Stimulated activated CD4-positive, alpha-beta T cell treated with anti-CD3 and anti-CD28 coated beads, Interleukin-2, amount 100 ng/mL, for 4 hours (primary cell): ENCODE data around the gene IRF5.
"Not testable (repeated sequence)": the region's sequence is repeated elsewhere in the genome, so short reads cannot be mapped to it uniquely, and the experiment has no call there.

Source experiments
- DNase-seq: peaks from one replicate; pipeline ENCODE4 v3.0.0-alpha.2; 2020; ENCODE audit warnings: low read depth

The IRF5 gene

DNA sequence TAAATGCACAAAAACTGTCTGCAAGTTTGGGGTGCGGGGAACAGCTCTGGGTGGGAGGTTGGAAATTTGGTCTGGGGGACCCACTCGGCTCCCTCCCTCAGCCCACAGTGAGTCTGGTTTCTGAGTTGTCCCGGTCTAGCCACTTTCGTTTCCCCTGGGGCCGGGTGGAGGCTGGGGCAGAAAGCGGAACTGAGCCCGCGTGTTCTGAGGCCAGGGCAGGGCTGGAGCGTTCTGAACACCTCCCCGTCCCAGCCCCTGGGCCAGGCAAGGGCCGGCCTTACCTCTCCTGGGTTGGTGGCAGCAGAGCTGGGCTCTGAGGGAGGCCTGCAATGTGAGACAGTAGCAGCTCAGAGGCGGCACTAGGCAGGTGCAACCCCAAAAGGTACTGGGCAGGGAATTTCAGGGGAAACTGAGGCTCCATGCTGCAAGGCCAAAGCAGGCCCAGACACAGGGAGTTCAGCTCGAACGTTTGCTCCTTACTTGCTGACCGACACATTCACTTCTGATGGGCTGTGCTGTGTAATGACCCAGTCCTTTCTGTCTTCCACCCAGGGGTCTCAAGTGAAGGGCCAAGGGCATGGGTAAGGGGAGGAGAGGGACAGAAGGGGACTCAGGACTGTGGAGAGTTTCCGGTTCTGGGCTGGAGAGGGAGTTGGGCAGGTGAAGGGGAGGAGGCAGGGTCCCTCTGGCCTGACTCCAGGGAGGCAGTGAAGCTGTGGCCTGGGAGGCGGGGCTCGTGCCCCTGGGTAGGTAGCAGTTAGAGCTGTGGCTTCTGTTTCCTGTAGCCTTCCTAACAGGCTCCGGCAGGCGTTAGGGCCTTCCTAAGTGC is 3.0 kb downstream of the IRF5 start:
- DNase-seq: no peak

DNA sequence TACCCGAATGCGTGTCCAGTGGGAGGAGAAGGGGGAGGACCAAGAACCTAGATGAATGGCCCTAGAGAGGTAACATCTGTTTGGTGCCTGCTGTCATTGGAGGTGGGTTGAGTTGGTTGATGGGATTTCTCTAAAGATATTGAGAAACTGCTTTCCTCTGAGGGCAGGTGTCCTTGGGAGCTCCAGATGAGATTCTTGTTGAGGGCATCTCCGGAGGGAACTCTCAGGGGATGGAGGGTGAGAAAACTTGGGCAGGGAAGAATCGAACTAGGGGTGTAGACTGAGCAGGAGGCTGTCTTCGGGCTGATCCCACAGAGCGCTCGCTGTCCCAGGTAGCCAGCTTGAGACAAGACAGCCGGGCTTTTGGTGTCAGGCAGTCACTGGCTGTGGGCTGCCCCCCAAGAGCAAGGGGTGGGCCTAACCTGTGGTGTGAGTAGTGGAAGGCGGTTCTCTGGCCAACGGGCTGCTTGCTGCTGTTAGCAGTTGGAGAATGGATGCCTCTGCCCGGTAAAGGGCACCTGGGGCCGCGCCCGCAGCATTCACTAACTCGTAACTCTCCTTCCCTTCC is 3.7 kb downstream of the IRF5 start:
- no peak for DNase-seq

DNA sequence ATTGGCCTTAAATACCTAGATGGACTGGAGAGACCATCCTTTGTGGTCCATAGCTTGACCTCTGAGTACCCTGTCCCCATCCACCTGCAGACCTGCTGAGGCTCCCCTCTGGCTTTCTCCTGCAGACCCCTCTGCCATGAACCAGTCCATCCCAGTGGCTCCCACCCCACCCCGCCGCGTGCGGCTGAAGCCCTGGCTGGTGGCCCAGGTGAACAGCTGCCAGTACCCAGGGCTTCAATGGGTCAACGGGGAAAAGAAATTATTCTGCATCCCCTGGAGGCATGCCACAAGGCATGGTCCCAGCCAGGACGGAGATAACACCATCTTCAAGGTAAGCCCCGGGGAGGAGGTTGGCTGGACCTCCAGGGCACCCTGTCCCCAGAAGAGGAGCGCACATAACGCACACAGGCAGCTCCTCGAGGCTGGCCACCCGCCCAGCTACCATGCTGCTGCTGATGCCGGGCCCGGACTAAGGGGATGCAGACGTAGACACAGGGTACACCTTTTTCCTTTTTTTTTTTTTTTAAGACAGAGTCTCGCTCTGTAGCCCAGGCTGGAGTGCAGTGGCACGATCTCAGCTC is 4.3 kb downstream of the IRF5 start:
- no peak for DNase-seq

DNA sequence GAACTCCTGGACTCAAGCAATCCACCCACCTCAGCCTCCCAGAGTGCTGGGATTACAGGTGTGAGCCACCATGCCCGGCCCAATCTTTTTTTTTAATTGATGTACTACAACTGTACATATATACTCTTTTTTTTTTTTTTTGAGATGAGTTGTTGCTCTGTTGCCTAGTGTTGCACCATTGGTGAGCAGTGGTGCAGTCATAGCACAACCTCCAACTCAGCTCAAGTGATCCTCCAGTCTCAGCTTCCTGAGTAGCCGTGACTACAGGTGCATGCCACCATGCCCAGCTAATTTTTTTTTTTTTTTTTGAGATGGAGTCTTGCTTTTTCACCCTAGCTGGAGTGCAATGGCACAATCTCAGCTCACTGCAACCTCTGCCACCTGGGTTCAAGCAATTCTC is 5.5 kb downstream of the IRF5 start:
- not testable (repeated sequence) for DNase-seq

DNA sequence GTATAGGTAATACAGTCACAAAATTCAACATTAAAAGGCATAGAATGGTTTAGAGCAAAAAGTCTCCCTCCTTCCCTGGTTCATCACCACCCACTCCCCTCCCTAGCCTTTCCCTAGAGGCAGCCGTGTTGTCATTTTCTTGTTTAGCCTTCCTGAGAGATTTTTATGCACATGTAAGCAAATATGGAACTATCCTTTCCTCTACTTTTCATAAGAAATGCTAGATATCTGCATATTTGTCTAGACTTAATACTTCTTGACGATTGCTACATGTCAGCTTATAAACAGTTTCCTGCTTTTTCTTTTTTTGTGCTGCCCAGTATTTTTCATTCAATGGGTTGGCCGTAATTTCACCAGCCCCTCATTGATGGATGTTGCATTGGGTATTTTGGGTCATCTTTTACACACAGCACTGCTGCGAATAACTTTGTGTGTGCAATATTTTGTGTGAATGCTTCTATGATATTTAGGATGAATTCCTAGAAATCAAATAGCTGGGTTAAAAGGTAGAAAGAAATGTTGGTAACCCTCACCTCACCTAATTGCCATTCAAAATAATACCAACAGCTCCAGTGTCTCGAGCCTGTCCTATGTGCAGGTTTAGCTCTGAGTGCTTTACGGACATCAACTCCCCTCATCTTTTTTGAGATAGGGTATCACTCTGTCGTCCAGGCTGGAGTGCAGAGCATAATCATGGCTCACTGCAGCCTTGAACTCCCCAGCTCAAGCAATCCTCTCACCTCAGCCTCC is 6.9 kb downstream of the IRF5 start:
- DNase-seq: no peak

DNA sequence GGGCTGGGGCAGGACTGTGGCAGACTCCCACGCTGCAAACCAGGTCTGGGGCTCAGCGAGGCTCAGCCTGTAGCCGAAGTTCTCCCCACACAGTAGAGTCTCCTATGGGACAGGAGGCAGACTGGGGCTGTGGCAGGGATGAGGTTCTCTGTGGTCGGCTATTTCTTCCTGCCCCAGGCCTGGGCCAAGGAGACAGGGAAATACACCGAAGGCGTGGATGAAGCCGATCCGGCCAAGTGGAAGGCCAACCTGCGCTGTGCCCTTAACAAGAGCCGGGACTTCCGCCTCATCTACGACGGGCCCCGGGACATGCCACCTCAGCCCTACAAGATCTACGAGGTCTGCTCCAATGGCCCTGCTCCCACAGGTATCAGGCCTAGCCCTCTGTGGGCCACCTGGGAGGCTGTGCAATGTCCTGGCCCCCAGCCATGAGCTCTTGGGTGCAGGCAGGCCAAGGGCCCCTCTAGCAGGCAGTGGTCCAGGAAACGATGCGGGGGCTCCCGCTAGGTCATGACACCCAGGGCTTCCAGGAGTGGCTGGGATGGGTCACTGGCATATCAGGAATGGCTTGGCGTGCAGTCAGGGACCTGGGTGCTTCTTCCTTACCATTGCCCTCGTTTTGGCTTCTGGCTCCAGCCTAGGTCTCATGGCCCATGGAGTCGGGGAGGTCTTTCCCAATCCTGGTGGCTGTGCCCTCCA is 8.1 kb downstream of the IRF5 start:
- DNase-seq: no peak

DNA sequence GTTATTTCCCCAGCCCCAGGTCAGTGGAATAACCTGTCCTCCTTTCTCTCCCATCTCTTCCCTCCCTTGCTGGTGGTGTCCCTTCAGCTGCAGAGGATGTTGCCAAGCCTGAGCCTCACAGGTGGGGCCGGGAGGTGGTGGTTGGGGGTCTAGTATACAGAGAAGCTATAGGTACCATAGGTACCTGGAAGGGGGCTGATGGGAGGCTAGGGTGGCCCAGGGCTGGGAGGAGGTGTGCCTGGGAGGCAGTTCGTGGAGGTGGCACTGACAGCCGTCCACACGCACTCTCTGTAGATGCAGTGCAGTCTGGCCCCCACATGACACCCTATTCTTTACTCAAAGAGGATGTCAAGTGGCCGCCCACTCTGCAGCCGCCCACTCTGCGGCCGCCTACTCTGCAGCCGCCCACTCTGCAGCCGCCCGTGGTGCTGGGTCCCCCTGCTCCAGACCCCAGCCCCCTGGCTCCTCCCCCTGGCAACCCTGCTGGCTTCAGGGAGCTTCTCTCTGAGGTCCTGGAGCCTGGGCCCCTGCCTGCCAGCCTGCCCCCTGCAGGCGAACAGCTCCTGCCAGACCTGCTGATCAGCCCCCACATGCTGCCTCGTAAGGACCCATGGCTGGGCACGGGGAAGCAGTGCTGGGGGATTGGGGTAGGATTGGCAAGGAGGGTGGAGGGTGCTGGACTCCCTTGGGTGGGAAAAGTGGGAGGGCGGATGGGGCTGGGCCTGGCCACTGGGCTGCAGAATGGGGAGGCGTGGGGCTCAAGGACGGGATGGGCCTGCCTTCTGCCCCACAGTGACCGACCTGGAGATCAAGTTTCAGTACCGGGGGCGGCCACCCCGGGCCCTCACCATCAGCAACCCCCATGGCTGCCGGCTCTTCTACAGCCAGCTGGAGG is 9.5 kb downstream of the IRF5 start:
- DNase-seq: no peak

DNA sequence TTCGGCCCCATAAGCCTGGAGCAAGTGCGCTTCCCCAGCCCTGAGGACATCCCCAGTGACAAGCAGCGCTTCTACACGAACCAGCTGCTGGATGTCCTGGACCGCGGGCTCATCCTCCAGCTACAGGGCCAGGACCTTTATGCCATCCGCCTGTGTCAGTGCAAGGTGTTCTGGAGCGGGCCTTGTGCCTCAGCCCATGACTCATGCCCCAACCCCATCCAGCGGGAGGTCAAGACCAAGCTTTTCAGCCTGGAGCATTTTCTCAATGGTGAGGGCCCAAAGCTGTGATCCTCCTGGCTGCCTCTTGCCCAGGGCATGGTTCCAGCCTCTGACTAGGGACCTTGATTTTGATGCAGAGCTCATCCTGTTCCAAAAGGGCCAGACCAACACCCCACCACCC is 10.1 kb downstream of the IRF5 start:
- DNase-seq: no peak

DNA sequence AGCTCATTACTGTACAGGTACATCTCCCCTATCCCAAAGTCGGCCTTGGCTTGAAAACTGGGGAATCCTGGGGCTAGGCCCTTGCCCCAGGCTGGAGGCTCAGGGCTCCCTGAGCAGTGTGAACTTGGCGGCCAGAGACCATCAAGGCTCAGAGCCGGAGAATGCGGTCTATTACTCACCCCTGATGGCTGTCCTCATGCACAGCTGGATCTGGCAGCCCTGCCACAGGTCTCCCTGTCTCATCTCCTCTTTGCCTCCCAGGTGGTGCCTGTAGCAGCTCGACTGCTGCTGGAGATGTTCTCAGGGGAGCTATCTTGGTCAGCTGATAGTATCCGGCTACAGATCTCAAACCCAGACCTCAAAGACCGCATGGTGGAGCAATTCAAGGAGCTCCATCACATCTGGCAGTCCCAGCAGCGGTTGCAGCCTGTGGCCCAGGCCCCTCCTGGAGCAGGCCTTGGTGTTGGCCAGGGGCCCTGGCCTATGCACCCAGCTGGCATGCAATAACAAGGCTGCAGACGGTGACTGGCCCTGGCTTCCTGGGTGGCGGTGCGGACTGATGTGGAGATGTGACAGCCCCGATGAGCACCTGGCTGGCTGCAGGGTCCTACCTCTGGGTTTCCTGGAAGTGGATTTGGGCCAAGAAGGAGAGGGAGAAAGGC is 10.7 kb downstream of the IRF5 start:
- no peak for DNase-seq

DNA sequence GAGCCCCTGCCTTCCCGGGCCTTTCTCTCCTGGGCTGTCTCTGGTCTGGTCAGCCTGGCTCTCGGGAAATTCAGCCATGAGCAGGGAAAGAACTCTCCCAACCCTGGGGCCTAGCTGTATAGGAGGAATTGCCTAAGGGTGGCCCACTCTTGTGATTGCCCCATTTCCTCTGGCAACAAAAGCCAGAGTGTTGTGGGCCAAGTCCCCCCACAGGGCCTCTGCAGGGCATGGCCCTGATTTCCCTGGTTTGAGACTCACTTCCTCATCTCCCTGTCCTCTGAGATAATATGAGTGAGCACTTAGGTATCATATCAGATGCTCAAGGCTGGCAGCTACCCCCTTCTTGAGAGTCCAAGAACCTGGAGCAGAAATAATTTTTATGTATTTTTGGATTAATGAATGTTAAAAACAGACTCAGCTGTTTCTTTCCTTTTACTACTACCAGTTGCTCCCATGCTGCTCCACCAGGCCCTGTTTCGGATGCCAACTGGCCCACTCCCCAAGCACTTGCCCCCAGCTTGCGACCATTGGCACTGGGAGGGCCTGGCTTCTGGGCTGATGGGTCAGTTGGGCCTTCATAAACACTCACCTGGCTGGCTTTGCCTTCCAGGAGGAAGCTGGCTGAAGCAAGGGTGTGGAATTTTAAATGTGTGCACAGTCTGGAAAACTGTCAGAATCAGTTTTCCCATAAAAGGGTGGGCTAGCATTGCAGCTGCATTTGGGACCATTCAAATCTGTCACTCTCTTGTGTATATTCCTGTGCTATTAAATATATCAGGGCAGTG is 11.4 kb downstream of the IRF5 start:
- DNase-seq: no peak

DNA sequence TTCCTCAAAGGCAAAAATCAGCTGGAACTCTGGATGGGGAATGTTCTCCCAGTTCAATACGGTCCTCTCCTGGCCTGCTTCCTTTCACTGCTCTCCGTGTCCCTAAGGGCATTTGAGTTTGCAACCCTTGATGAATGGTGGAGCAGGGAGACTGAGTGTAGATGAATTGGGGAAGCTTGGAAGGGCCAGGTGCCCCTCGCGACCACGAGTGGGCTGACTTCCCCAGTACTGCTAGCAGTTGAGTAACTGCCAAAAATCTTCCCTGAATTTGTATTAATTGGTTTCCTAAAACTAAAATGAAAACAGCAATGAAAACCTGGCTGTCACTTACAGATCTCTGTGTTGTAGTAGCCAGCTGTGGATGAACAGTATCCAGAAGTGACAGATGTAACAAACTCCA is 13.6 kb downstream of the IRF5 start:
- no peak for DNase-seq

DNA sequence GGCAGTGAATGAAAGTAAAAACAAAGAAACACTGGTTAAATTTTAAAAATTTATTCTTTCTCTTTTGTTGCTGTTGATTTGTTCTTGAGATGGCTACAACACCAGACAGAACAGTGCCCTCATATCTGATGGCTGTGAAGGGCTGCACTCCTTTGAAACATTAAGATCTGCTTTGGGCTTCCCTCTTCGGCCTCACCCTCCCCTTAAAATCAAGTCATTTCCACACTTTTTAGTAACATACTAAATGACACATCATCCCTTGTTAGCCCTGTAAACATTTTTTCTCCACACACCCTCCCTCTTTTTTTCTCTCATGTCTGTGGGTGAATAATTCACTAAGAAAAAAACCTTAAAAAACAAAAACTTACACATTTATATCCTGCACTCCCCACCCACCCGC is 16.4 kb downstream of the IRF5 start:
- no peak for DNase-seq

DNA sequence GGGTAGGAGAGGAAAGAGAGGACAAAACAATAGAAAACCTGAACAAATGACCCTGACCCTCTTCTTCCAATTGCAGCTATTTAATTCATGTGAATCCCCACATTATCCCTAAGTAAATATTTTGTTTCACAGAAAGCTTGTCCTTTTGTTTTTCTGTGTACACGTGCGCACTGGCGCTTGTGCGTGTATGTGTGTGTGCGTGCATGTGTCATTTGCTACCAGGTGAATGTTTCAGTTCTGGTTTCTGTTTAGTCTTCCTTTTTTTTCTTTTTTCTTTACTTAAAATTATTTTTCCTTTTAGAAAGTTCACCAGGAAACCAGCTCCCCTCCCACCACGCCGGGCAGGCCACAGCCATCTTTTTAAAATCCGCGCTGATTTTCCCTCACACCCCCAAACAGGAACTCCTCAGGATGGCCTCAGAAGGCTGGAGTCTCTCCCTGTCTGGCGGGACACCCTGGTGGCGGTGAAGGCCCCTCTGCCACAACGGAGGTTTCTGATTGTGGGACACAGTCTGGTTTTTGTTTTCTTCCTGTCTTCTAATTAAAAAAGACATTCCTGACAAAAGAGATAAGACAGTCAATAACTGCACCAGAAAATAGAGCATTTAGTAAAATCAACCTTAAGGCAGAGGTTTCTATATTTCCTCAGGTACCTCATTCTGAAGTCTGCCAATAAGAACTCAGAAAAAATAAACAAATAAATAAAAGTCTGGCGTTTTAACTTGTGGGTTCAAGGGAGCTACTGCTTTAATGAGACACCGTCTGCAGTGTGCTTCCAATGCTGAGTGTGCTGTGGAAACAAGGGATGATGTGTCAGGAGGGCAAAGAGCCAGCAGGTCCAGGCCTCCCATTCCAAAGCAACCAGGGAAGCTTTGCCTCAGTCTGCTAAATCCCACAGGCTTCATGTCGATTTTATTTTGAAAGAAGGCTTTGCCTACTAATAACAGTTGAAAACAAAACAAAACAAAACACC is 17.4 kb downstream of the IRF5 start:
- no peak for DNase-seq

DNA sequence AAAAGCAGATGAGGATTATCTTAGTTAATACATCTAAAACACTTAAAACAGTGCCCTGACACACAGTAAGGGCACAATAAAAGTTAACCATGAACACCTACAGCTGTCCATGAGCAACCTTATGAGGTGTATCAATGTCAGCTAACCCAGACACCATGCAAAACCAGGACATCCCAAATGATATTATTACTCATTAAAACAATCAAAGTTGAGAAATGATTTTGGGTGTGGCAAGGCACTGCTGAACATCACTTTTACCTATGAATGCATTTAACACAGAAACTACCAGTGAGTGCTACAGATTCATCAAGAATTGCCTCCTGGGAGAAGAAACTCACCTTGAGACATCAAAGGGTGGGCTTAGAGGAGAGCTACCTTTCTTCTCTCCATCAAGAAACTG is 18.3 kb downstream of the IRF5 start:
- DNase-seq: no peak

DNA sequence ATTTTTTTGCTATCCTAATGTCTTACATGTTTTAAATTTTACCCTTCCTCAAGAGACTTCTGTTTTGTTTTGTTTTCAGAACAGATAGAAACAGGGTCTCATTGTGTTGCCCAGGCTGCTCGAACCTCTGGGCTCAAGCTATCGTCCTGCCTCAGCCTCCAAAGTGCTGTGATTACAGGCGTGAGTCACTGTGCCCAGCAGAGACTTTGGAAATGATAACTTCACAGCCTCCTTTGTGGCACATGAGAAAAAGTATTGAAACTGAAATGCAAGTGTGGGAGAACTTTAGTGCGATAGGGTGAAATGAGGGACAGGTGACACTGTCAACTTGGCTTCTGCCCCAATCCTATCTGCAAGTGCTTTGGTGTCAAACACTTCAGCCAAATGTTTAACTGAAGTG is 21.6 kb downstream of the IRF5 start:
- no peak for DNase-seq

DNA sequence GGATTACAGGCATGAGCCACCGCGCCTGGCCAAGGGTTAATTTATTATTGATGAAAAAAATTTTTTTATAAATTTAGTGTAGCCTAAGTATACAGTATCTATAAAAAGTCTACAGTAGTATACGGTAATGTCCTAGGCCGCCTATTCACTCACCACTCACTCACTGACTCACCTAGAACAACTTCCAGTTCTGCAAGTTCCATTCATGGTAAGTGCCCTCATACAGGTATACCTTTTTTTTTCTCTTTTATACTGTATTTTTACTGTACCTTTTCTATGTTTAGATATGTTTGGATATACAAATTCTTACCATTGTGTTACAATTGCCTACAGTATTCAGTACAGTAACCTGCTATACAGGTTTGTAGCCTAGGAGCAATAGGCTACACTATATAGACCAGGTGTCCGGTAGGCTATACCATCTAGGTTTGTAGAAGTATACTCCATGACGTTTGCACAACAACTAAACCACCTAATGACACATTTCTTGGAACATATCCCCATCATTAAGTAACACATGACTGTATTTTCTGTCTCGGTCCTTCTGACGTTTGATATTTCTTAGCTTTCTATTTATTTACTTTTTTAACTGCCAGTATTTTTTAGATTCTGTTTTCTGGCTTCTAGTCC is 23.4 kb downstream of the IRF5 start:
- no peak for DNase-seq

DNA sequence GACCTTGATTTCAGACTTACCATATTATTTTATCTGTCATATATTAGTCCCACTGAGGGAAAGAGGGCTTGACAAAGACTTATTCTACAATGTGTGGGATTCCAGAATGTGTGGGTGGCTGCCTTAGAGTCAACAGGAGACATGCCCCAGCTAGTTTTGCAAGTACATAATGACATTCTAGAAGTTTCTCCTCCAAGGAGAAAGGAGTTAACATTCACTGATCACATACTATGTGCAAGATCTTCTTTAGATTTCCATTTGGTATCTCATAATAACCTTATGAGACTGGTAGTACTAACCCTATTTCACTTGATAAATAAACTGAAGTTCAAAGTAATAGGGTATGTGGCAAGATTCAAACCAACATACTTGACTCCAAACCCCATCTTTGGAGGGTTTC is 25.2 kb downstream of the IRF5 start:
- no peak for DNase-seq

DNA sequence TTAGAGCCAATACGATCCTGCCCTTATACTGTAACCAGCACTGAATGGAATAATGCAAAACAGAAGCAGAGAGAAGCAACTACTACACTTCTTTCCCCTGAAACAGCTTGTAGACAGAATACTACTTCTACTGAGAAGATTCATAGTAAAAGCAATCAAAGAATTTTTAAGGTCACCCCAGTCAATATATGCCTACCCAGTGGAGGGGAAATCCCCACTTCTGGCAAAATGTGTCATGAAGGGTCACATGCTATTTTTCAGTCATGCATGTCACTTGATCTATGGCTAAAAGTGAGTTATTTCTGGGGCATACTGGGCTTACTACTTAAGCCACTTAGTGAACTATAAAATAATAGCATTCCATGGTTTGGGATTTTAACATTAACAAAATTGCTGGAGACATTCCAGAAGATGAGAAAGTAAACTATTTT is 25.6 kb downstream of the IRF5 start:
- DNase-seq: no peak
